Neural cell (in vitro differentiated cells): ENCODE results near the gene SLC37A2.

Experiments used
- EZH2 ChIP-seq: fragments of 200-600, 300-800 bp; shearing (Covaris generic), sonication (generic); IDR thresholded peaks from 2 replicates; pipeline ENCODE4 v1.6.1; 2014; ENCODE audit warnings: antibody characterized with exemption, low read length, borderline replicate concordance, mild to moderate bottlenecking; ENCODE audit not compliant: insufficient read depth, poor library complexity, severe bottlenecking
- POLR2AphosphoS5 ChIP-seq: IDR thresholded peaks from 2 replicates; pipeline ENCODE4 v1.6.1; 2012
- RAD21 ChIP-seq: fragments of 450-650 bp; conservative IDR thresholded peaks from 2 replicates; pipeline ENCODE4 v1.6.1; 2014; ENCODE audit warnings: antibody characterized with exemption, mild to moderate bottlenecking, moderate library complexity
- TAF1 ChIP-seq: IDR thresholded peaks from 2 replicates; pipeline ENCODE4 v1.6.1; 2012; ENCODE audit warnings: low read depth
- TF ChIP-seq, protein P1 (sequence below): fragments of 450-650 bp; IDR thresholded peaks from 2 replicates; pipeline ENCODE4 v1.5.1; 2014; ENCODE audit warnings: antibody characterized with exemption, mild to moderate bottlenecking, moderate library complexity; ENCODE audit not compliant: poor library complexity, severe bottlenecking
- TF ChIP-seq, protein P2 (sequence below): IDR thresholded peaks from 2 replicates; pipeline ENCODE4 v1.6.1; 2012; ENCODE audit warnings: borderline replicate concordance

DNA sequence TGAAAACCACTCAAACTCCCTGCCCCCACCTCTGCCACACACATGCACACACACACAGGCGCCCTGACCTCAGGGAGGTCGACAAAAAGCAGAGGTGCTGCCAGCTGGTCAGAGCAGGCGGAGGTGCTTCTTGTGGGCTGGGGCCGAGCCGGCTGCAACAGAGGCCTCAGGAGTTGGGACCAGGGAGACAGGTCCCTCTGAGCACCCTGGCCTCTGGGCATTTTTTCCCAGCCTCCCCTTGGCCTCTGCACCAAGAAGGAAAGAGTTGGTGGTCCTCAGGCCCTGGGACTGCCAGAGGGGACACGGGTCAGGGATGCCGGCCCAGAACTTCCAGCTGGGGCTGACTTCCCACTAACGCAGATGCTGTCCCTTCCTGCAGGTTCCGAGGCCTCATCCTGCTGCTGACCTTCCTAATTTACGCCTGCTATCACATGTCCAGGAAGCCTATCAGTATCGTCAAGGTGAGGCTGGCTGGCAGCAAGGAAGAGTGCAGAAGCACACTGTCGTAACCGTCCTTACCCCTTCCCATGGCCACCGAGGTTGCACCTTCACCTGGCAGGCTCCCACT is 13.4 kb downstream of the SLC37A2 start:
- TF ChIP-seq, protein P1, sequence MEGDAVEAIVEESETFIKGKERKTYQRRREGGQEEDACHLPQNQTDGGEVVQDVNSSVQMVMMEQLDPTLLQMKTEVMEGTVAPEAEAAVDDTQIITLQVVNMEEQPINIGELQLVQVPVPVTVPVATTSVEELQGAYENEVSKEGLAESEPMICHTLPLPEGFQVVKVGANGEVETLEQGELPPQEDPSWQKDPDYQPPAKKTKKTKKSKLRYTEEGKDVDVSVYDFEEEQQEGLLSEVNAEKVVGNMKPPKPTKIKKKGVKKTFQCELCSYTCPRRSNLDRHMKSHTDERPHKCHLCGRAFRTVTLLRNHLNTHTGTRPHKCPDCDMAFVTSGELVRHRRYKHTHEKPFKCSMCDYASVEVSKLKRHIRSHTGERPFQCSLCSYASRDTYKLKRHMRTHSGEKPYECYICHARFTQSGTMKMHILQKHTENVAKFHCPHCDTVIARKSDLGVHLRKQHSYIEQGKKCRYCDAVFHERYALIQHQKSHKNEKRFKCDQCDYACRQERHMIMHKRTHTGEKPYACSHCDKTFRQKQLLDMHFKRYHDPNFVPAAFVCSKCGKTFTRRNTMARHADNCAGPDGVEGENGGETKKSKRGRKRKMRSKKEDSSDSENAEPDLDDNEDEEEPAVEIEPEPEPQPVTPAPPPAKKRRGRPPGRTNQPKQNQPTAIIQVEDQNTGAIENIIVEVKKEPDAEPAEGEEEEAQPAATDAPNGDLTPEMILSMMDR = no peak
- TF ChIP-seq, protein P2, sequence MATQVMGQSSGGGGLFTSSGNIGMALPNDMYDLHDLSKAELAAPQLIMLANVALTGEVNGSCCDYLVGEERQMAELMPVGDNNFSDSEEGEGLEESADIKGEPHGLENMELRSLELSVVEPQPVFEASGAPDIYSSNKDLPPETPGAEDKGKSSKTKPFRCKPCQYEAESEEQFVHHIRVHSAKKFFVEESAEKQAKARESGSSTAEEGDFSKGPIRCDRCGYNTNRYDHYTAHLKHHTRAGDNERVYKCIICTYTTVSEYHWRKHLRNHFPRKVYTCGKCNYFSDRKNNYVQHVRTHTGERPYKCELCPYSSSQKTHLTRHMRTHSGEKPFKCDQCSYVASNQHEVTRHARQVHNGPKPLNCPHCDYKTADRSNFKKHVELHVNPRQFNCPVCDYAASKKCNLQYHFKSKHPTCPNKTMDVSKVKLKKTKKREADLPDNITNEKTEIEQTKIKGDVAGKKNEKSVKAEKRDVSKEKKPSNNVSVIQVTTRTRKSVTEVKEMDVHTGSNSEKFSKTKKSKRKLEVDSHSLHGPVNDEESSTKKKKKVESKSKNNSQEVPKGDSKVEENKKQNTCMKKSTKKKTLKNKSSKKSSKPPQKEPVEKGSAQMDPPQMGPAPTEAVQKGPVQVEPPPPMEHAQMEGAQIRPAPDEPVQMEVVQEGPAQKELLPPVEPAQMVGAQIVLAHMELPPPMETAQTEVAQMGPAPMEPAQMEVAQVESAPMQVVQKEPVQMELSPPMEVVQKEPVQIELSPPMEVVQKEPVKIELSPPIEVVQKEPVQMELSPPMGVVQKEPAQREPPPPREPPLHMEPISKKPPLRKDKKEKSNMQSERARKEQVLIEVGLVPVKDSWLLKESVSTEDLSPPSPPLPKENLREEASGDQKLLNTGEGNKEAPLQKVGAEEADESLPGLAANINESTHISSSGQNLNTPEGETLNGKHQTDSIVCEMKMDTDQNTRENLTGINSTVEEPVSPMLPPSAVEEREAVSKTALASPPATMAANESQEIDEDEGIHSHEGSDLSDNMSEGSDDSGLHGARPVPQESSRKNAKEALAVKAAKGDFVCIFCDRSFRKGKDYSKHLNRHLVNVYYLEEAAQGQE = no peak
- TF ChIP-seq RAD21 (no peak), POLR2AphosphoS5 (no peak), EZH2 (no peak), TAF1 (no peak)
